GM19395 (cell line): ENCODE data around the gene CGB8.
"Not testable (repeated sequence)": the region's sequence is repeated elsewhere in the genome, so short reads cannot be mapped to it uniquely, and the experiment has no call there.

ENCODE experiments used
- ATAC-seq: cut with Tn5 transposase; IDR thresholded peaks from one replicate; pipeline ENCODE4 v1.9.1; 2021; ENCODE audit warnings: mild to moderate bottlenecking, moderate library complexity; ENCODE audit not compliant: unreplicated experiment

Gene CGB8

DNA sequence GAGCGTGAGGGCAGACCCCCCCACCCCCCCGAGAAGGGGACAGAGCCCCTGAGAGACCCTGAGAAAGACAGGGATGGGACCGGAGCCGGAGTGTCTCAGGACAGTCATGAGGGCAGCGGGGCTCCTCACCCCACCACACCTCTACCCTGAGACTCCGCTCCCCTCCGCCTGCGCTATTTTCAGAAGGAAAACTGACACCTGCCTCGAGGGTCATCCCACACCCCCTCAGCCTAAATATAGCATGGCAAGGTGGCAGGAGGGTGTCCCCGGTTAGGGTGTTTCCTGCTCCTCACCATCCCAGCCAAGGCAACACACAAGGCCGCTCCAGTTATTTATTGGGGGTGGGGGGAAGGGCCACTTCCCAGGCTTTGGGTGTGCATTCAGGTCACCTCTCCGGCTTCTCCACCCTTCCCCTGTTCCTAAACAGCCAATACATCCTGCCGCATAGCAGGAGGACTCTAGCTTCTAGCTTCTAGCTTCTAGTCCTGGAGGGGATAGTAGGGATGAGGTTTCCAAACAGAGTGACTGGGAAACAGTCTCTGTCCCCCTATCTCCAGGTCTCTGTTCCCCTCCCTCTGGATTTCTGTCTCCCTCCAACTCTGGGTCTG is 17.1 kb upstream of the CGB8 start:
- ATAC-seq = no peak

DNA sequence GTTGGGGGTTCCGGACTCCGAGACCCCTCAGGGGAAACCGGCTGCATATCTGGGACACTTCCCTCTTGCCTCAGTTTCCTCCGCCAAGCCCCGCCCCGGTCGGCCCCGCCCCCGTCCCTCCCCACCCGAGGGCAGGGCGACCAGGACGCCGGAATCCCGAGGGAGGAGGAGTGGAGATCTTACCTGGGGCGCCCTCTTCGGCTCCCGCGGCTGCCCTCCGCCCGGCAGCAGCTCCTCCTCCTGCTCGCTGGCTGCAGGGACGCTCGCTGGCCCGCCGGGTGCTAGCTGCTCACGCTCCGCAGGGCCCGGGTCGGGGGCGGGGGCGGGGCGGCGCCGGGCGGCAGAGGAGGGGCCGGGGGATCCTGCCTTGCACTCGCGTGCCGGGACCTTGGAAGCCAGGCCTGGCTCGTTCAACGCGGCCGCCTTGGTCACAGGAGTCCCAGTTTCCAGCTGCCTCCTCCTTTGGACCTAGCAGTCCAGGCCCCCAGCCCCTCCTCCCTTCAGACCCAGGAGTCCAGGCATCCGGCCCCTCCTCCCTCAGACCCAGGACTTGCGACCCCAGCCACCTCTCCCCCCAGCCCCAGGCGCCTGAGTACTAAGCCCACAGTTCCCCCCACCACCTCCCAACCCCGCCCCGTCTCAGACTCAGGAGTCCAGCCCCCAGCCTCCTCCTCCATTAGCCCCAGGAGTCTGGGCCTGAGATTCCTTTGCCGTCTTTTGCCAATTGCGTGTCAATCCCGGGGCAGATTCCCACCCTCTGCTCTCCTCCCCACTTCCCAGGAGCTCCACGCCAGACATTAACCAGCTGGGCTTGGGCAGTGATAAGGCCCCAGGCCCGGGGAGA is 16.1 kb upstream of the CGB8 start, which contains the start of gene NTF4:
TSS of gene NTF4 (minus strand) at position 51 of the 844 bp plus-strand sequence. CDS start 2,821 bp downstream, outside the sequence.
- ATAC-seq = no peak

DNA sequence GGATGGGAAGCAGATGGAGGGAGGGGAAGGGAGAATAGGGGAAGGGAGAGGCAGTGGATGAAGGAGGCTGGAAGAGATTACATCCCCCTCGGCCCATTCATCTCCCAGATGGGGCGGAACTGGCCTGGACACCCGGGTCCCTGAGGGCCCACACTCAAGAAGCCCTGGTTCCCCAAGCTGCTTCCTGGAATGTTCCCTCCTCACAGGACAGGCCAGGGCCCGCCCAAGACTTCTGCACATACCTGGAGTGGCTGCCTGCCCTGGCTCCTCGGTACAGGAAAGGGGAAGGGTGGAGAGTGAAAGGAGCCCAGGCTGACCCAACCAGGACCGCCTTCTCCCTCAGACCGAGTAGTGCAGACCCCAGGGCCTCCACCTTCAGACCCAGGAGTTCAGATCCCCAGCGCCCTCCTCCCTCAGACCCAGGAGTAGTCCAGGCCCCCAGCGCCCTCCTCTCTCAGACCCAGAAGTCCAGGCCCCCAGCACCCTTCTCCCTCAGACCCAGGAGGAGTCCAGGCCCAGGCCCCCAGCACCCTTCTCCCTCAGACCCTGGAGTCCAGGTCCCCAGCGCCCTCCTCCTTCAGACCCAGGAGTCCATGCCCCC is 15.2 kb upstream of the CGB8 start:
- no peak for ATAC-seq

DNA sequence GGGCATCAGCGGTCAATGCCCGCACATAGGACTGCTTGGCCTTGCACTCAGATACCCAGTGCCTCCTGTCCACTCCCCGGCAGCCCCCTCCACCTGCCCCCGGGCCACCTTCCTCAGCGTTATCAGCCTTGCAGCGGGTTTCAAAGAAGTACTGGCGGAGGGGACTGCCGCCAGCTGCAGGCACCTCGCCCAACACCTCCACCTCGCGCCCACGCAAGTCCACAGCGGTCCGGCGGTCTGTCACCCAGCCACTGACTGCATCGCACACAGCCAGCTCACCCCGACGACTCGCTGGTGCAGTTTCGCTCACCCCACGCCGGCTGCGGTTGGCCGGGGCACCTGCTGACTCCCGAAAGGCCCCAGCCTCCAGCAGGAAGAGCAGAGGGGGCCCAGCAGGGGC is 12.5 kb upstream of the CGB8 start:
- ATAC-seq = no peak

DNA sequence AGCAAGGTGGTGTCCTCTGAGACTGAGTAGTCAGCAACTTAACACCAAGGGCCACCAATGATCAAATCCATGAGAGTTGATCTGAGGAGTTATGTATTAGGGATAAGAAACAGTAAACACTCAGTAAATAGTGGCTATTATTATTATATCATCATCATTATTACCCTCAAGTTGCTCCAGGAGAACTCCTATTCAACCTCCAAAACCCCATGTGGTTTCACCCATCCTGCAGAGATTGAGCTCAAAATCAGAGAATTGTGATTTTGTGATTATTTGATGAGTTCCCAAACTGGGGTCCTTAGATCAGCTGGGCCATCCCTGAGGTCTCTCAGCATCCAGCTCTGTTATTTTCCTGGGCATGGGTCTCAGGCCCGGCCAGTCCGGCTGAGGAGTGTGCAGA is 12.1 kb upstream of the CGB8 start:
- ATAC-seq = no peak

DNA sequence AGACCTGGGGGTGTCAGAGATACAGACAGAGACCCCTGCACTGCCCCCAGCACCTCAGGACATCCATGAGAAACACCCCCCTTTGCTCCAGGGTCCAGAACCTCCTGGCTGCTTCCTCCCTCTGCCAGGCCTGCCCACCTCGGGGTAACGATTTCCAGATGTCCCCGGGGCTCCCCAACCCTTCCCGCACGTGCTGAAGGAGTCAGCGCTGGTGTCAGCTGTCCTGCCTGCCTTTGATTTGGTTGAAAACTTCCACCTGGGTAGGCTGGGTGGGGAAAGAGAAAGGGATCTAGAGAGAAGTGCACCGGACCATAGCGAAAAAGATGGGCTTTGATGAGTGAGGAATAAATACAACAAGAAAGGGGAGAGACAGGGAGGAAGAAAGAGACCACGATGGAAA is 10.1 kb upstream of the CGB8 start:
- no peak for ATAC-seq

DNA sequence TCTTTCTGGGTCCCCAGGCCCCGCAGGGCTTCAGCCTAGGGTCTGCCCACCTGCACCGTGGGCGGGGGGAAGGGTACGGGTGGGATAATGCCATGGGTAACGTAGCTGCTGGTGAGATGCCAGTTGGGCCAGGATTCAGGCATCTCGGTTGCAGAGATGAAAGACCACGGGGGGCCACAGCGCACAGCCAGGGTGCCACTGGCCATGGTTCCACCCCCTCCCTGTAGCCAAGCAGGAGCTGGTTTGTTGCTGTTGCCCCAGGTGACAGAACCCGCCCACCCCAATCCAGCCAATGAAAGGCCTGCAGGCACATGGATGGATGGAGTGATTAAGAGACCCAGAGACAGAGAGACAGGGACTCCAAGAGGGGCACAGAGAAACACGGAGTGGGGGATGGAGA is 9.7 kb upstream of the CGB8 start:
- no peak for ATAC-seq

DNA sequence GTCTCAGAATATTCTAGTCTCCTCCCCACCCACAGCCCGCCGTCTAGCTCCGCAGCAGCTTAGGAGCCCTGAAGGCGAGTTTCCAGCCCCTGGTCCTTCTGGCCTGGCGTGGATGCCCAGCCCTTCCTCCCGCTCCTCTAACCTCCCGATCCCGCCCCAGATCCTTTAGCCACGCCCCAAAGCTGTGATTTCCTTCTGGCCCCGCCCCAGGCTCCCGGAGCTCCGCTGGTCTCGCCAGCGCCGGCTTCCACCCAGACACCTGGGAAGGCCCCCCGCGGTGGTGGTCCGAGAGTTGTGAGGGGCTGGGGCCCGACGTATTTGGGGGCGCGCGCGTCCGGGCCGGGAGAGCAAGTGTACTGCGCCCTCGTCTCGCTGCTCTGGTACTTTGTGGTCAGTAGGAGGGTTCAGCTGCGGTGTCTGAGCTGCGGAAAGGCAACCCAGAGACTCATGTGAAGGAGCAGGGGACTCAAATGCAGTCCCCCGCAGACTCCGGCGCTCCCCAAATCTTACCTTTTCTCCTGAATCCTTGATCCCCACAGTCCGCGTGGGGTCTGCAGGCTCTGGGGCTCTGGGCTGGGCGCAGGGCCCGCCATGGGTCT is 8.8 kb upstream of the CGB8 start, which contains the start of gene CGB7:
TSS of gene CGB7 (minus strand) at position 114 of the 599 bp plus-strand sequence. CDS start 2,374 bp downstream, outside the sequence.
- no peak for ATAC-seq

DNA sequence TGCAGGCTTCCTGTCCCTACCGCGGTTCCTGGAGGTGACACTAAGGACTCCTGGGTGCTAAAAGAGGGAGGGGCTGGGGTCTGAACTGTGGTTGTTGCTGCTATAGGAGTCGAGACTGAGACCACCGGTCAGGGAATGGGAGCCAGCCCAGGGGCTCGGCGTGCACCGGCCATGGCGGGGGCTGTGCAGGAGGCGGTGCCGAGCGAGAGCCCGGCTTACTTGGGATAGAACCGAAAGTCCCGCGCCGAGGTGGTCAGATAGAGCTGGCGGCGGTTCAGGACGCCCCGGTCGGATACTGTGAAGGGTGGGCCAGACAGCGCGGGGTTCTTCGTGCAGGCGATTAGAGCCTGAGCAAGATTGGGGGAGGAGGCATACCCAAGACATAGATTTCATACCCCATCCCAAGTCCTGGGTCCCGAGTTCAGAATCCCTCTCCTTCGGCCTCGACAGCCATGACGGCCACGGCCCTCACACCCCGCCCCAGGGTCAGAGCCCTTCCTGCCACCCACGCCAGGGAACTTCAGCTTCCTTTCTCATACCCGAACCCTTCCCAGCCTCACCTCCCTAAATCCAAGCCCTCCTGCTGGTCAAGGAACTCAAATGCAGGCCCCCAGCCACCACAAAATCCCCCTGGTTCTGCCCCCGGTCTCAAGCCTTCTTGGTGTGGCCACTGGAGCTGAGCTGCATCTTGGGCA is 8.1 kb upstream of the CGB8 start:
- ATAC-seq = not testable (repeated sequence)

DNA sequence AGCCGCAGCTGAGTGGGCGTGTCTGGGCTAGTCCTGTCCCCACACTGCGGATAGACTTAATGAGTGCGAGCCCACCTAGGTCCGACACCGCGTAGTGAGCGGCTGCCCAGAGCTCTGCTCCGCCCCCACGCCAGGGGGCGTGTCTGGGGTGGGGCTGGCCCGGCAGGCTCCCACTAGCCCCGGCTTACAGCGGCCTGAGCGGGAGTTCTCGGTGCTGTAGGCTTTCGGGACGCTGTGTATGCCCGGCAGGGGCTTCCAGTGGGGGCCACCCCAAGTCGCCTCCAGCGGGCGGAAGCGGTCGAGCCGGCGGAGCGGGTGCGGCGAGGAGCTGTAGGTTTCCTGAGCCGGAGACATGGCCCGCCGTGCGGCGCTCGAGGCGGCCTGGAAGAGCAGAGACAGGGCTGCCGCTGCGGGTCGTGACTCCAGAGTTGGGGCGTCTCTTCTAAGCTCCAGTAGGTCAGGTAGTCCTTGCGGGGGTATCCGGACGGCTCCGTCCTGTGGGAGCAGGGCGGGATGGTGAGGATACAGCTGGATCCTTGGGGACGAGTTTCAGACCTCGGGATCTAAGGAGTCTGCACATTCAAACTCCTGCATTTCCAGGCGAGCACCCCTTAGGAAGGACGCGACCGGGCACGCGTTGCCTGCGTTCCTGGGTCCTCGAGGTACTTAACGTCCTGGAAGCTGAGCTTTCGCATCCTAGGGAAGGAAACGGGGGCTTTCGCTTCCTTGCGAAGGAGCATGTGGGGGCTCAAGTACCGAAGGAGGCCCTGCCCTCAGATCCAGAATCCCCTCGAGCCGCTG is 7.4 kb upstream of the CGB8 start:
- no peak for ATAC-seq

DNA sequence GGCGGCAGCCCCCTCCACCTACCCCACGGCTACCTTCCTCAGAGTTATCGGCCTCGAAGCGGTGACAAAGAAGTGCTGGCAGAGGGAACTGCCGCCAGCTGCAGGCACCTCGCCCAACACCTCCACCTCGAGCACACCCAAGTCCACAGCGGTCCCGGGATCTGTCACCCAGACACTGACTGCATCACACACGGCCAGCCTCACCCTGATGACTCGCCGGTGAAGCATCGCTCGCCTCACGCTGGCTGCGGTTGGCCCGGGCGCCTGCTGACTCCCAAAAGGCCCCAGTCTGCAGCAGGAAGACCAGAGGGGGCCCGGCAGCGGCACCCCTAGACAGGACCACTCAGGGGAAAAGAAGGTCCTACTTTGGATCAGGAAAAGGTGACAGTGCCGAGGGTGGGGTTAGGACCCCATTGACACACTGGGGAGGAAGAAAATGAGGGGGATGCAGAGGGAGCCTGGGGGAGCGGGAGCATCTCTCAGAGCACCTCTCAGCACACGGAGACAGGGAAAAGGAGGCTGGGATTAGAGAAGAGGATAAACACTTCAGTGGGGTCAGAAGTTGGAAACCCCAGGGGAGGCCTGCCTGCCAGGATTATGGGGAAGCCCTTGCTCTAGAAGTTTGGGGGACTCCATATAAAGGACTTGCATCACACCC is 1.6 kb upstream of the CGB8 start:
- not testable (repeated sequence) for ATAC-seq

DNA sequence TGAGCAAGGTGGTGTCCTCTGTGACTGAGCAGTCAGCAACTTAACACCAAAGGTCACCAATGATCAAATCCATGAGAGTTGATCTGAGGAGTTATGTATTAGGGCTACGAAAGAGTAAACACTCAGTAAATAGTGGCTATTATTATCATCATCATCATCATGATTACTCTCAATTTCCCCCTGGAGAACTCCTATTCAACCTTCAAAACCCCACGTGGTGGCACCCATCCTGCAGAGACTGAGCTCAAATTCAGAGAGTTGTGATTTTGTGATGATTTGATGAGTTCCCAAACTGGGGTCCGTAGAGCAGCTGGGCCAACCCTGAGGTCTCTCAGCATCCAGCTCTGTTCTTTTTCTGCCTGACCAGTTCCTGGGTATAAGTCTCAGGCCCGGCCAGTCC is 923 bp upstream of the CGB8 start:
- not testable (repeated sequence) for ATAC-seq

DNA sequence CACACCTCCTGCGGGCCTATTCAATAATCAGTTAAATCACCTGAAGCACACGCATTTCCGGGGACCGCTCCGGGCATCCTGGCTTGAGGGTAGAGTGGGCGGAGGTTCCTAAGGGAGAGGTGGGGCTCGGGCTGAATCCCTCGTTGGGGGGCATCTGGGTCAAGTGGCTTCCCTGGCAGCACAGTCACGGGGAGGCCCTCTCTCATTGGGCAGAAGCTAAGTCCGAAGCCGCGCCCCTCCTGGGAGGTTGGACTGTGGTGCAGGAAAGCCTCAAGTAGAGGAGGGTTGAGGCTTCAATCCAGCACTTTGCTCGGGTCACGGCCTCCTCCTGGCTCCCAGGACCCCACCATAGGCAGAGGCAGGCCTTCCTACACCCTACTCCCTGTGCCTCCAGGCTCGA is 5.4 kb downstream of the CGB8 start, which contains the start of gene CGB5:
TSS of gene CGB5 (plus strand) at position 301 of the 400 bp plus-strand sequence. CDS start 362 bp downstream, outside the sequence.
- not testable (repeated sequence) for ATAC-seq

DNA sequence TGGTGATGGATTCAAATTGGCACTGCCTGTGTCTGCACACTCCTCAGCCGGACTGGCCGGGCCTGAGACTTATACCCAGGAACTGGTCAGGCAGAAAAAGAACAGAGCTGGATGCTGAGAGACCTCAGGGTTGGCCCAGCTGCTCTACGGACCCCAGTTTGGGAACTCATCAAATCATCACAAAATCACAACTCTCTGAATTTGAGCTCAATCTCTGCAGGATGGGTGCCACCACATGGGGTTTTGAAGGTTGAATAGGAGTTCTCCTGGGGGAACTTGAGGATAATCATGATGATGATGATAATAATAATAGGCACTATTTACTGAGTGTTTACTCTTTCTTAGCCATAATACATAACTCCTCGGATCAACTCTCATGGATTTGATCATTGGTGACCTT is 6.2 kb downstream of the CGB8 start:
- ATAC-seq = not testable (repeated sequence)

DNA sequence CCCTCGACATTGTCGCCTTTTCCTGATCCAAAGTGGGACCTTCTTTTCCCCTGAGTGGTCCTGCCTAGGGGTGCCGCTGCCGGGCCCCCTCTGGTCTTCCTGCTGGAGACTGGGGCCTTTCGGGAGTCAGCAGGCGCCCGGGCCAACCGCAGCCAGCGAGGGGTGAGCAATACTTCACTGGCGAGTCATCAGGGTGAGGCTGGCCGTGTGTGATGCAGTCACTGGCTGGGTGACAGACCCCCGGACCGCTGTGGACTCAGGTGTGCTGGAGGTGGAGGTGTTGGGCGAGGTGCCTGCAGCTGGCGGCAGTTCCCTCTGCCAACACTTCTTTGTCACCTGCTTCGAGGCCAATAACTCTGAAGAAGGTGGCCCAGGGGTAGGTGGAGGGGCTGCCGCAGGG is 6.7 kb downstream of the CGB8 start:
- ATAC-seq = no peak

DNA sequence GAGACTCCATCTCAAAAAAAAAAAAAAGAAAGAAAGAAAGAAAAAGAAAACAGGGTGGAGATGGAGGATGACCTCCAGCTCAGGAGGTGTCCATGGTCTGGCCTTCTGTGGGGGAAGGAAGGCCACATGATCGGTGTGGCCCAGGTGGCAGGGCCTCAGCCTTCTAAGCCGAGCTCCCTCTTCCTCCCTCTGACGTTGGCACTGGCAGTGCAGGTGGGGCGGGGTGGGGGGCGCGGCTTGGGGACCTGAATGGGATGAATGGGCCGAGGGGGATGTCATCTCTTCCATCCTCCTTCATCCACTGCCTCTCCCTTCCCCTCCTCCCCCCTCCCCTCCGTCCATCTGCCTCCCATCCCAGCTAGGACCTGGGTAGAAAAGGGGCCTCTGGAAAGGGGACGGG is 9.2 kb downstream of the CGB8 start:
- not testable (repeated sequence) for ATAC-seq

DNA sequence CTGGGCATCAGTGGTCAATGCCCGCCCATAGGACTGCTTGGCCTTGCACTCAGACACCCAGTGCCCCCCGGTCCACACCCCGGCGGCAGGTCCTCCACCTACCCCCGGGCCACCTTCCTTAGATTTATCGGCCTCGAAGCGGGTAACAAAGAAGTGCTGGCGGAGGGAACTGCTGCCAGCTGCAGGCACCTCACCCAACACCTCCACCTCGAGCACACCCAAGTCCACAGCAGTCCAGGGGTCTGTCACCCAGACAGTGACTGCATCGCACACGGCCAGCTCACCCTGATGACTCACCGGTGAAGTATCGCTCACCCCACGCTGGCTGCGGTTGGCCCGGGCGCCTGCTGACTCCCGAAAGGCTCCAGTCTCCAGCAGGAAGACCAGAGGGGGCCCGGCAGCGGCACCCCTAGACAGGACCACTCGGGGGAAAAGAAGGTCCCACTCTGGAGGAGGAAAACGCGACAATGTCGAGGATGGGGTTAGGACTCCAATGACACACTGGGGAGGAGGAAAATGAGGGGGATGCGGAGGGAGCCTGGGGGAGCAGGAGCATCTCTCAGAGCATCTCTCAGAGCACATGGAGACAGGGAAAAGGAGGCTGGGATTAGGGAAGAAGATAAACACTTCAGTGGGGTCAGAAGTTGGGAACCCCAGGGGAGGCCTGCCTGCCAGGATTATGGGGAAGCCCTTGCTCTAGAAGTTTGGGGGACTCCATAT is 10.2 kb downstream of the CGB8 start:
- ATAC-seq = not testable (repeated sequence)

DNA sequence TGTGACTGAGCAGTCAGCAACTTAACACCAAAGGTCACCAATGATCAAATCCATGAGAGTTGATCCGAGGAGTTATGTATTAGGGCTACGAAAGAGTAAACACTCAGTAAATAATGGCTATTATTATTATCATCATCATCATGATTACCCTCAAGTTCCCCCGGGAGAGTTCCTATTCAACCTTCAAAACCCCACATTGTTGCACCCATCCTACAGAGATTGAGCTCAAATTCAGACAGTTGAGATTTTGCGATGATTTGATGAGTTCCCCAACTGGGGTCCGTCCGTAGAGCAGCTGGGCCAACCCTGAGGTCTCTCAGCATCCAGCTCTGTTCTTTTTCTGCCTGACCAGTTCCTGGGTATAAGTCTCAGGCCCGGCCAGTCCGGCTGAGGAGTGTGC is 10.8 kb downstream of the CGB8 start:
- not testable (repeated sequence) for ATAC-seq

DNA sequence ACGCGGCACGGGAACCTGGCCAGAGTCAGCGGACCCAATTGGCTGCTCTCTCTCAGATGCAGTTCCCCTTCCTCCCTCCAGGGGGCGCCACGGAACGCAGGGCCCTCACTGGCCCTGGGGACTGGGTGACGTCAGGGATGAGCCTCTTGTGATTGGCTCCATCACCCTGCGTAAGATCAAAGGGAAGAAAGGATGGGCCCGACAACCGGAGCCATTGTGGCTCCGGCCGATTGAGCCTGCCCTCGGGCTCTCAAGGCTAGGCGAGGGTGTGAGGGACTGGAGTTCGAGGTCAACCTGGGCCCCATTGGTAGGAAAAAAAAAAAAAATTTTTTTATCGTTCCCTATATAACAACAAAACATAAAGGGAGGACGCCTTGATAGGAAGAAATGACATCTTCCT is 12.1 kb downstream of the CGB8 start, which contains the start of gene CGB1:
TSS of gene CGB1 (minus strand) at position 81 of the 400 bp plus-strand sequence. CDS start 184 bp downstream, outside the sequence.
- ATAC-seq = not testable (repeated sequence)
